HepG2 (cell line): Measurements from ENCODE around the gene ACD. TPM values are rescaled to one million over a fixed set of nuclear protein-coding genes. Genes with fewer than 3 reads are reported as not detected.

ENCODE experiments used
- AGO1 ChIP-seq: fragments of 200-400 bp; formaldehyde crosslinking; IDR thresholded peaks from 2 replicates; pipeline ENCODE4 v1.6.1; 2017; ENCODE audit warnings: mild to moderate bottlenecking, low read depth, low read length, moderate library complexity; ENCODE audit not compliant: poor library complexity, severe bottlenecking
- GABPB1 ChIP-seq: IDR thresholded peaks from 2 replicates; pipeline ENCODE4 v1.6.1; 2016; ENCODE audit warnings: mild to moderate bottlenecking, missing genetic modification reagents, moderate library complexity, missing compliant biosample characterization
- REXO4 ChIP-seq: sonication (generic); formaldehyde crosslinking; IDR thresholded peaks from 2 replicates; pipeline ENCODE4 v1.8.0; 2022; ENCODE audit warnings: missing genetic modification reagents, mild to moderate bottlenecking, borderline replicate concordance
- TCF12 ChIP-seq, 2 experiments: fragments of 450-650 bp in 1 of 2; sonication (generic) in 1 of 2; formaldehyde crosslinking in 1 of 2; IDR thresholded peaks; 2 replicates each; pipeline versions ENCODE4 v1.6.1 to v1.8.0; 2017 to 2022; ENCODE audit warnings: antibody characterized with exemption in 1 of 2, mild to moderate bottlenecking in 1 of 2, missing genetic modification reagents in 1 of 2, moderate library complexity in 1 of 2
- ZBTB20 ChIP-seq: sonication (generic); formaldehyde crosslinking; IDR thresholded peaks from 2 replicates; pipeline ENCODE4 v1.8.1; 2023; ENCODE audit warnings: missing genetic modification reagents, low read depth, mild to moderate bottlenecking, borderline replicate concordance
- ZBTB21 ChIP-seq: sonication (generic); formaldehyde crosslinking; IDR thresholded peaks from 2 replicates; pipeline ENCODE4 v1.4.0; 2020; ENCODE audit warnings: missing genetic modification reagents
- ZNF263 ChIP-seq: sonication (generic); formaldehyde crosslinking; IDR thresholded peaks from 2 replicates; pipeline ENCODE4 v1.4.0; 2020; ENCODE audit warnings: missing genetic modification reagents
- polyA plus RNA-seq, 8 experiments: library from polyadenylated mRNA; depleted of rRNA in 3 of 8; stranded (reverse) in 7 of 8; unstranded in 1 of 8; fragments of >200 nt; fragmentation: Illumina TruSeq in 4 of 8; extraction: Trizol in 4 of 8; gene quantifications; 2 replicates each; pipeline versions ENCODE4 v1.2.1 to v1.2.3, GENCODE V29; 2011 to 2016; ENCODE audit warnings: low read depth in 4 of 8, missing spikeins in 1 of 8, mixed read lengths in 1 of 8; ENCODE audit not compliant: insufficient read depth in 1 of 8
- total RNA-seq, 5 experiments: library from RNA; depleted of rRNA; stranded (reverse); fragments of >200 nt; fragmentation: Illumina TruSeq; extraction: Trizol; gene quantifications; 2 replicates each; pipeline ENCODE4 v1.2.3, GENCODE V29; 2016; ENCODE audit warnings: low read depth in 1 of 5
- TF ChIP-seq, protein P1 (sequence below): sonication (generic); formaldehyde crosslinking; IDR thresholded peaks from 2 replicates; pipeline ENCODE4 v1.4.0; 2020; ENCODE audit warnings: missing genetic modification reagents
- TF ChIP-seq, protein P2 (sequence below), 2 experiments: fragments of 450-650 bp in 1 of 2; sonication (generic) in 1 of 2; formaldehyde crosslinking in 1 of 2; IDR thresholded peaks; 2 replicates each; pipeline versions ENCODE4 v1.6.1 to v1.8.0; 2016 to 2022; ENCODE audit warnings: antibody characterized with exemption in 1 of 2, mild to moderate bottlenecking in 1 of 2, missing genetic modification reagents in 1 of 2
- TF ChIP-seq, protein P3 (sequence below): sonication (generic); formaldehyde crosslinking; IDR thresholded peaks from 2 replicates; pipeline ENCODE4 v1.4.0; 2020; ENCODE audit warnings: mild to moderate bottlenecking, missing genetic modification reagents

ACD gene
- total and polyA plus RNA-seq, 2 of the 13 experiments (the other 11 are each of a cell fraction or from before 2014, with no cell fraction given): 32.6 to 38.3 TPM

- TF ChIP-seq AGO1 (peak; percentile 11), ZNF263 (CRISPR knock-in tag) (no peak), ZBTB20 (CRISPR knock-in tag) (no peak), ZBTB21 (CRISPR knock-in tag) (no peak), TCF12 (IDR thresholded peaks at IDR 0.05) (no peak), TCF12 (CRISPR knock-in tag; IDR thresholded peaks at IDR 0.05) (no peak), GABPB1 (CRISPR knock-in tag) (peak; percentile 13; the same call in 1 of the 2 replicates), REXO4 (CRISPR knock-in tag) (no peak)
- TF ChIP-seq, protein P1, sequence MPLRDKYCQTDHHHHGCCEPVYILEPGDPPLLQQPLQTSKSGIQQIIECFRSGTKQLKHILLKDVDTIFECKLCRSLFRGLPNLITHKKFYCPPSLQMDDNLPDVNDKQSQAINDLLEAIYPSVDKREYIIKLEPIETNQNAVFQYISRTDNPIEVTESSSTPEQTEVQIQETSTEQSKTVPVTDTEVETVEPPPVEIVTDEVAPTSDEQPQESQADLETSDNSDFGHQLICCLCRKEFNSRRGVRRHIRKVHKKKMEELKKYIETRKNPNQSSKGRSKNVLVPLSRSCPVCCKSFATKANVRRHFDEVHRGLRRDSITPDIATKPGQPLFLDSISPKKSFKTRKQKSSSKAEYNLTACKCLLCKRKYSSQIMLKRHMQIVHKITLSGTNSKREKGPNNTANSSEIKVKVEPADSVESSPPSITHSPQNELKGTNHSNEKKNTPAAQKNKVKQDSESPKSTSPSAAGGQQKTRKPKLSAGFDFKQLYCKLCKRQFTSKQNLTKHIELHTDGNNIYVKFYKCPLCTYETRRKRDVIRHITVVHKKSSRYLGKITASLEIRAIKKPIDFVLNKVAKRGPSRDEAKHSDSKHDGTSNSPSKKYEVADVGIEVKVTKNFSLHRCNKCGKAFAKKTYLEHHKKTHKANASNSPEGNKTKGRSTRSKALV (CRISPR knock-in tag): peak; percentile 86
- TF ChIP-seq, protein P2, sequence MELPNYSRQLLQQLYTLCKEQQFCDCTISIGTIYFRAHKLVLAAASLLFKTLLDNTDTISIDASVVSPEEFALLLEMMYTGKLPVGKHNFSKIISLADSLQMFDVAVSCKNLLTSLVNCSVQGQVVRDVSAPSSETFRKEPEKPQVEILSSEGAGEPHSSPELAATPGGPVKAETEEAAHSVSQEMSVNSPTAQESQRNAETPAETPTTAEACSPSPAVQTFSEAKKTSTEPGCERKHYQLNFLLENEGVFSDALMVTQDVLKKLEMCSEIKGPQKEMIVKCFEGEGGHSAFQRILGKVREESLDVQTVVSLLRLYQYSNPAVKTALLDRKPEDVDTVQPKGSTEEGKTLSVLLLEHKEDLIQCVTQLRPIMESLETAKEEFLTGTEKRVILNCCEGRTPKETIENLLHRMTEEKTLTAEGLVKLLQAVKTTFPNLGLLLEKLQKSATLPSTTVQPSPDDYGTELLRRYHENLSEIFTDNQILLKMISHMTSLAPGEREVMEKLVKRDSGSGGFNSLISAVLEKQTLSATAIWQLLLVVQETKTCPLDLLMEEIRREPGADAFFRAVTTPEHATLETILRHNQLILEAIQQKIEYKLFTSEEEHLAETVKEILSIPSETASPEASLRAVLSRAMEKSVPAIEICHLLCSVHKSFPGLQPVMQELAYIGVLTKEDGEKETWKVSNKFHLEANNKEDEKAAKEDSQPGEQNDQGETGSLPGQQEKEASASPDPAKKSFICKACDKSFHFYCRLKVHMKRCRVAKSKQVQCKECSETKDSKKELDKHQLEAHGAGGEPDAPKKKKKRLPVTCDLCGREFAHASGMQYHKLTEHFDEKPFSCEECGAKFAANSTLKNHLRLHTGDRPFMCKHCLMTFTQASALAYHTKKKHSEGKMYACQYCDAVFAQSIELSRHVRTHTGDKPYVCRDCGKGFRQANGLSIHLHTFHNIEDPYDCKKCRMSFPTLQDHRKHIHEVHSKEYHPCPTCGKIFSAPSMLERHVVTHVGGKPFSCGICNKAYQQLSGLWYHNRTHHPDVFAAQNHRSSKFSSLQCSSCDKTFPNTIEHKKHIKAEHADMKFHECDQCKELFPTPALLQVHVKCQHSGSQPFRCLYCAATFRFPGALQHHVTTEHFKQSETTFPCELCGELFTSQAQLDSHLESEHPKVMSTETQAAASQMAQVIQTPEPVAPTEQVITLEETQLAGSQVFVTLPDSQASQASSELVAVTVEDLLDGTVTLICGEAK (IDR thresholded peaks at IDR 0.05): no peak
- TF ChIP-seq, protein P2 (CRISPR knock-in tag; IDR thresholded peaks at IDR 0.05): 0 out of 2 replicates have a peak, but pooled peaks have one; percentile 16
- TF ChIP-seq, protein P3, sequence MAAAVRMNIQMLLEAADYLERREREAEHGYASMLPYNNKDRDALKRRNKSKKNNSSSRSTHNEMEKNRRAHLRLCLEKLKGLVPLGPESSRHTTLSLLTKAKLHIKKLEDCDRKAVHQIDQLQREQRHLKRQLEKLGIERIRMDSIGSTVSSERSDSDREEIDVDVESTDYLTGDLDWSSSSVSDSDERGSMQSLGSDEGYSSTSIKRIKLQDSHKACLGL: no peak
Observed at GRCh38 chr16:67648088-67648763, 11.8 kb downstream of the ACD start (continued).
